ENCODE measurements around the gene ABTB2. TPM values are rescaled to one million over a fixed set of nuclear protein-coding genes. Genes with fewer than 3 reads are reported as not detected.
"Not testable (repeated sequence)": the region's sequence is repeated elsewhere in the genome, so short reads cannot be mapped to it uniquely, and the experiment has no call there.

Gene ABTB2
- total and polyA plus RNA-seq, 2 of the 8 experiments (the other 6 are each of a cell fraction or from before 2014, with no cell fraction given) = 7.7 to 10.2 TPM

DNA sequence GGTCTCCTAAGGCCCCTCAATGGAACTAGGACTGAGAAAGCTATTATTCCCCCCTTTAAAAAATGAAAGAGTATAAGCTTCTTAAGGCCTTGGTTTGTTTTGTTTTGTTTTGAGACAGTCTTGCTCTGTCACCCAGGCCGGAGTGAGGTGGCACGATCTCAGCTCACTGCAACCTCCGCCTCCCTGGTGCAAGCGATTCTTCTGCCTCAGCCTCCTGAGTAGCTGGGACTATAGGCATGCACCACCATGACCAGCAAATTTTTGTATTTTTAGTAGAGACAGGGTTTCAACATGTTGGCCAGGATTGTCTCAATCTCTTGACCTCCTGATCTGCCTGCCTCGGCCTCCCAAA, 177.0 kb downstream of the ABTB2 start:
- not testable (repeated sequence) for H3K23ac ChIP-seq (ENCODE audit: insufficient read length); H3K4me2 ChIP-seq (ENCODE audit: insufficient read depth in 1 of 2, low read depth in 2 of 2, low read length in 2 of 2); H2BK15ac ChIP-seq (ENCODE audit: low read length); H2AFZ ChIP-seq (ENCODE audit: low read length); H4K20me1 ChIP-seq (replicated peaks in 1 of 2; ENCODE audit: control insufficient read depth in 1 of 2, insufficient read depth in 2 of 2, low read length in 2 of 2); H2BK12ac ChIP-seq (ENCODE audit: low read depth, low read length); H3K18ac ChIP-seq (ENCODE audit: extremely low read depth, low read length); H3K4me1 ChIP-seq (replicated peaks in 1 of 4; ENCODE audit: control insufficient read depth in 3 of 4, insufficient read depth in 4 of 4, low read length in 3 of 4); H3K9me3 ChIP-seq (ENCODE audit: insufficient read depth in 2 of 2, low read depth in 1 of 2, low read length in 1 of 2); H2BK5ac ChIP-seq (ENCODE audit: low read depth, low read length); H3K79me1 ChIP-seq (ENCODE audit: low read depth, low read length); H3K27ac ChIP-seq (ENCODE audit: low read depth, low read length); H3K14ac ChIP-seq (ENCODE audit: insufficient read length); DNase-seq (ENCODE audit: low read depth in 1 of 2, low spot score in 2 of 2); H3K56ac ChIP-seq (replicated peaks; ENCODE audit: insufficient read length, low read depth, low read length); H3K79me2 ChIP-seq (ENCODE audit: control insufficient read depth in 1 of 2, insufficient read depth in 2 of 2, low read length in 2 of 2); H3K27me3 ChIP-seq (replicated peaks in 1 of 4; ENCODE audit: control insufficient read depth in 3 of 4, extremely low read depth in 1 of 4, insufficient read depth in 3 of 4, low read length in 3 of 4); H3K36me3 ChIP-seq (ENCODE audit: control insufficient read depth in 2 of 4, insufficient read depth in 4 of 4, low read length in 3 of 4); H4K91ac ChIP-seq (replicated peaks; ENCODE audit: insufficient read length, low read length); H3K4ac ChIP-seq (replicated peaks; ENCODE audit: insufficient read length, low read depth, low read length); H4K8ac ChIP-seq (ENCODE audit: extremely low read depth, insufficient read depth, low read length); H2BK20ac ChIP-seq (ENCODE audit: low read length); H4K5ac ChIP-seq (ENCODE audit: insufficient read length, low read depth, low read length); H2AK5ac ChIP-seq (ENCODE audit: low read depth, low read length); H2BK120ac ChIP-seq (replicated peaks; ENCODE audit: low read depth, low read length); H3K9ac ChIP-seq (replicated peaks in 1 of 4; ENCODE audit: extremely low read depth in 1 of 4, low read depth in 3 of 4, low read length in 3 of 4); FAIRE-seq; H3K23me2 ChIP-seq (ENCODE audit: low read depth, low read length); H3K4me3 ChIP-seq (ENCODE audit: extremely low read depth in 1 of 4, insufficient read depth in 2 of 4, low read depth in 3 of 4, low read length in 4 of 4)
- ChIA-PET CTCF (ENCODE audit: partially characterized antibody) (interaction anchor here (0.8 to 2.0 kb wide), 5 partner anchors 58 to 166 kb away, joined by 3 to 7 read pairs (median 4); no protein-coding TSS in a partner anchor), POLR2A (ENCODE audit: partially characterized antibody) (interaction anchor here (1.5 kb wide), 1 partner anchor 12 kb away, joined by 4 read pairs; no protein-coding TSS in a partner anchor)
- 92% methylated on average over 5 of the region's 5 CpGs; no CpG with 5 or more reads in 1 of the 2 experiments for WGBS, 2 experiments (ENCODE audit: extremely low coverage in 1 of 2, insufficient coverage in 1 of 2, insufficient read length in 1 of 2, insufficient replicate concordance in 2 of 2, low coverage in 1 of 2, low lambda C conversion rate in 2 of 2, missing lambda C conversion rate in 1 of 2)
